Esophagus muscularis mucosa (tissue), 3 donors: ENCODE results near the gene SYN1.

Experiments
- POLR2A ChIP-seq: fragments of 450-650 bp; IDR thresholded peaks from one replicate; pipeline ENCODE4 v1.6.1; 2017; ENCODE audit warnings: antibody characterized with exemption, moderate library complexity, mild to moderate bottlenecking, low read depth
- POLR2AphosphoS5 ChIP-seq, 2 donors: sonication (generic); formaldehyde crosslinking; IDR thresholded peaks; one replicate each; pipeline ENCODE4 v1.6.1; 2017; ENCODE audit warnings: antibody characterized with exemption in 2 of 2
- TF ChIP-seq, protein P1 (sequence below), 3 experiments: fragments of 200-600 bp in 2 of 3; fragments of 450-650 bp in 1 of 3; sonication (generic) in 2 of 3; IDR thresholded peaks; one replicate each; pipeline ENCODE4 v1.5.1; 2017 to 2019; ENCODE audit warnings: antibody characterized with exemption in 3 of 3, mild to moderate bottlenecking in 2 of 3, moderate library complexity in 1 of 3

DNA sequence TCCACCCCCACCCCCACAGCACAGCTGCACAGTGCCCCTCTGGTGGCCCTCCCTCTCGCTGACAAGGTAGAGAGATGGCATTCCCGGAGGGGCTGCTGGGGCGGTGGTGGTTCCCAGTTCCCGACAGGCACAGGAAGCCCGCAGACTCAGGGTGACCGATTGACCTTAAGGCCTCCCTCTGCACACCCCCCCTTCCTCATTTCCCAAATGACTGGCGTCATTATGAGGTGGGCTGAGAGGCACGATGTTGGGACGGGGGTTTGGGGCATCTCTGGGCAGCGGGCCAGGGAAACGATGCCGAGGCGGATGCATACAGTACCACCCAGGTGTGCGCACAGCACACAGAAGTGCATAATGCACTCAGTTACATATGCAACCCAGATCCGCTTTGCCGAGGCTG lies 41.0 kb downstream of the SYN1 start:
- TF ChIP-seq, protein P1, sequence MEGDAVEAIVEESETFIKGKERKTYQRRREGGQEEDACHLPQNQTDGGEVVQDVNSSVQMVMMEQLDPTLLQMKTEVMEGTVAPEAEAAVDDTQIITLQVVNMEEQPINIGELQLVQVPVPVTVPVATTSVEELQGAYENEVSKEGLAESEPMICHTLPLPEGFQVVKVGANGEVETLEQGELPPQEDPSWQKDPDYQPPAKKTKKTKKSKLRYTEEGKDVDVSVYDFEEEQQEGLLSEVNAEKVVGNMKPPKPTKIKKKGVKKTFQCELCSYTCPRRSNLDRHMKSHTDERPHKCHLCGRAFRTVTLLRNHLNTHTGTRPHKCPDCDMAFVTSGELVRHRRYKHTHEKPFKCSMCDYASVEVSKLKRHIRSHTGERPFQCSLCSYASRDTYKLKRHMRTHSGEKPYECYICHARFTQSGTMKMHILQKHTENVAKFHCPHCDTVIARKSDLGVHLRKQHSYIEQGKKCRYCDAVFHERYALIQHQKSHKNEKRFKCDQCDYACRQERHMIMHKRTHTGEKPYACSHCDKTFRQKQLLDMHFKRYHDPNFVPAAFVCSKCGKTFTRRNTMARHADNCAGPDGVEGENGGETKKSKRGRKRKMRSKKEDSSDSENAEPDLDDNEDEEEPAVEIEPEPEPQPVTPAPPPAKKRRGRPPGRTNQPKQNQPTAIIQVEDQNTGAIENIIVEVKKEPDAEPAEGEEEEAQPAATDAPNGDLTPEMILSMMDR (IDR thresholded peaks at IDR 0.05), result no peak
- TF ChIP-seq POLR2AphosphoS5 (IDR thresholded peaks at IDR 0.05) (no peak), POLR2A (no peak)
